Prostate gland (tissue), 2 donors: ENCODE results near the gene EVC. TPM values are rescaled to one million over a fixed set of nuclear protein-coding genes. Genes with fewer than 3 reads are reported as not detected.

ENCODE experiments used
- DNase-seq: peaks from one replicate; pipeline ENCODE4 v3.0.0-alpha.2; 2019; ENCODE audit warnings: low spot score
- H3K27ac ChIP-seq, 2 donors: fragments of 200-600 bp; sonication (generic); 2 replicates each; pipeline ENCODE4 v1.5.1; 2017 to 2019
- H3K27me3 ChIP-seq: fragments of 200-600 bp; sonication (generic); replicated peaks from 2 replicates; pipeline ENCODE4 v1.5.1; 2019; ENCODE audit not compliant: insufficient read depth
- H3K36me3 ChIP-seq, 2 donors: fragments of 200-600 bp; sonication (generic); 1 replicate in 1 of 2; 2 replicates in 1 of 2; pipeline versions ENCODE4 v1.5.1 to v1.8.1; 2017 to 2019
- H3K4me1 ChIP-seq: fragments of 200-600 bp; sonication (generic); replicated peaks from 2 replicates; pipeline ENCODE4 v1.5.1; 2019
- H3K4me3 ChIP-seq, 2 donors: fragments of 200-600 bp; sonication (generic); 2 replicates each; pipeline ENCODE4 v1.5.1; 2017 to 2019
- H3K9me3 ChIP-seq: fragments of 200-600 bp; sonication (generic); 2 replicates; pipeline ENCODE4 v1.5.1; 2017
- POLR2A ChIP-seq: fragments of 450-650 bp; IDR thresholded peaks from one replicate; pipeline ENCODE4 v1.6.1; 2016; ENCODE audit warnings: antibody characterized with exemption, mild to moderate bottlenecking
- POLR2AphosphoS5 ChIP-seq: sonication (generic); formaldehyde crosslinking; IDR thresholded peaks from one replicate; pipeline ENCODE4 v1.6.1; 2017; ENCODE audit warnings: antibody characterized with exemption
- WGBS: methylation state at CpG from one replicate; pipeline ENCODE4 v1.1.5; 2018; 5-methylcytosine and 5-hydroxymethylcytosine counted together
- intact Hi-C: fragments of 100-400 bp; cut with DNase I; formaldehyde crosslinking; loops from one replicate; pipeline ENCODE4 v1.14.2; 2022
- total RNA-seq, 2 donors: library from RNA; depleted of rRNA; stranded (reverse); fragments of >200 nt; gene quantifications; one replicate each; pipeline ENCODE4 v1.1.0, GENCODE V29; 2016
- TF ChIP-seq, protein P1 (sequence below), 4 experiments: fragments of 200-600 bp in 2 of 4; fragments of 450-650 bp in 2 of 4; sonication (generic) in 2 of 4; IDR thresholded peaks; 1 replicate in 3 of 4; 2 replicates in 1 of 4; pipeline ENCODE4 v1.5.1; 2016 to 2019; ENCODE audit warnings: antibody characterized with exemption in 4 of 4, mild to moderate bottlenecking in 2 of 4, moderate library complexity in 2 of 4

EVC gene
- total RNA-seq, 2 donors from 2014 or later = 49.0 to 55.7 TPM

DNA sequence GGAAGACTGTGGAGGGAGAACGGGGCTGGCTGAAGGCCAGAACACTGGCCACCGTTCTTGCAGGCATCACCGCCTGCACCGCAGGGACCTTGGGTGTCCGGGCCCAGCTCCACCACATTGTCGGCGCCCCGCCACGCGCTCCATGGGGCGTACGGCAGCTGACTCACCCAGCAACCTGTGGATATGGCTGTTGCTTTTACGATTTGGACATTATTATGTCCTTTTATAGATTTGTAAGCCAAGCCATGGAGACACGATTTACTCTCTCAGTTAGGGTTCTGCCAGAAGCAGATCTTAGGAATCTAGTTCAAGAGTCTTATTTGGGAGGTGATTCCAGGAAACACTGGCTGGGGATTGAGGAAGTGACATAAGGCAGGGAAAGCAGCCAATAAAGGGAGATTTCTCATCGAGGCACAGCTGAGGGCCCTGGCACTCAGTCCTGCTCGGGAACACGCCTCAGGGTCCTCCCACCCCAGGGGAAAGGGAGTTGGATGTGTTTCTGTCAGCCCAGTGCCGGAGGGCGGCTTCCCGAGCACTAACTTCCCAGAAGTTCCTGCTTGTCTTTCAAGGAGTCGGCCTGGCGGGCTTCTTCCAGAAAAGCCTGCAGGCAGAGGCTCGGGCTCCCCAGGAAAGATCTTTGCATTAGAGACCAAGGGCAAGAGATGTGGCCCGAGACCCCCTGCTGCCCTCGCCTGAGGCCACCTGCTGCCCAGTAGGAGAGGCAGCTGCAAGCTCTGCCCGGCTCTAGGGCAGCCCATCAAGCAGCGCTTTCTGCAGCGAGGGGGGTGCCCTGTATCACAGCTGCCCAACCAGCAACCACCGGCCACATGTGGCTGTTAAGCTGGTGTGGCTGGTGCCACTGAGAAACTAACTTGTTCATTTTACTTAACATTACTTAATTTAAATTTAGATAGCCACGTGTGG, 129.0 kb downstream of the EVC start:
- Histone ChIP-seq H3K36me3 (no peaks in the 10 kb centered on the region), H3K27me3 (no peaks in the 10 kb centered on the region), H3K4me3 (no peak overlapping the region), H3K9me3 (no peaks in the 10 kb centered on the region), H3K27ac (no peak overlapping the region), H3K4me1 (no peaks in the 10 kb centered on the region)
- 52% methylated on average over 29 of the region's 30 CpGs for whole genome bisulfite sequencing
- DNase-seq = no peak
- TF ChIP-seq POLR2AphosphoS5 = peak; percentile 23
- TF ChIP-seq POLR2A = no peak
- TF ChIP-seq, protein P1, sequence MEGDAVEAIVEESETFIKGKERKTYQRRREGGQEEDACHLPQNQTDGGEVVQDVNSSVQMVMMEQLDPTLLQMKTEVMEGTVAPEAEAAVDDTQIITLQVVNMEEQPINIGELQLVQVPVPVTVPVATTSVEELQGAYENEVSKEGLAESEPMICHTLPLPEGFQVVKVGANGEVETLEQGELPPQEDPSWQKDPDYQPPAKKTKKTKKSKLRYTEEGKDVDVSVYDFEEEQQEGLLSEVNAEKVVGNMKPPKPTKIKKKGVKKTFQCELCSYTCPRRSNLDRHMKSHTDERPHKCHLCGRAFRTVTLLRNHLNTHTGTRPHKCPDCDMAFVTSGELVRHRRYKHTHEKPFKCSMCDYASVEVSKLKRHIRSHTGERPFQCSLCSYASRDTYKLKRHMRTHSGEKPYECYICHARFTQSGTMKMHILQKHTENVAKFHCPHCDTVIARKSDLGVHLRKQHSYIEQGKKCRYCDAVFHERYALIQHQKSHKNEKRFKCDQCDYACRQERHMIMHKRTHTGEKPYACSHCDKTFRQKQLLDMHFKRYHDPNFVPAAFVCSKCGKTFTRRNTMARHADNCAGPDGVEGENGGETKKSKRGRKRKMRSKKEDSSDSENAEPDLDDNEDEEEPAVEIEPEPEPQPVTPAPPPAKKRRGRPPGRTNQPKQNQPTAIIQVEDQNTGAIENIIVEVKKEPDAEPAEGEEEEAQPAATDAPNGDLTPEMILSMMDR (IDR thresholded peaks at IDR 0.05) = no peak
- intact Hi-C loops = no loop called here

DNA sequence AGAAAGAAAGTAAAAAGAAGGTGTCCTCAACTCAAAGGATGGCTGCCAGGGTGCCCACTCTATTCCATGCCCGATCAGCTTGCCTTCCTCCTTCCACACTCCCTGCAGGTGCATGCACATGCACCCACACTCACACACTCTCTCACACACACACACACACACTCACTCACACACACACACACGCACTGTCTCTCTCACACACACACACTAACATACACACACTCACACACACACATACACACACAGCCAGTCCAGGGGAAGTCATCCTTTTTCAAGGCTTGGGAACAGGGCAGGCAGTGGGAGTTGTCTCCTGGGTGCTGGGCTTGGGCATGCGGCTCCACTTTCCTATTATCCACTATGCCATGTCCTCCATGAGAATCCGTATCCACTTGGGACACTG, 131.5 kb downstream of the EVC start:
- TF ChIP-seq POLR2AphosphoS5 = no peak
- no peak for TF ChIP-seq POLR2A
- TF ChIP-seq, protein P1 (IDR thresholded peaks at IDR 0.05) = no peak
- H3K4me1 ChIP-seq = no peaks in the 10 kb centered on the region
- no peak for DNase-seq
- intact Hi-C loops = no loop called here
- H3K36me3 ChIP-seq = no peaks in the 10 kb centered on the region
- no peak overlapping the region for H3K27ac ChIP-seq
- no peaks in the 10 kb centered on the region for H3K9me3 ChIP-seq
- H3K4me3 ChIP-seq = no peak overlapping the region
- WGBS = 78% methylated on average over 4 of the region's 4 CpGs
- no peaks in the 10 kb centered on the region for H3K27me3 ChIP-seq

DNA sequence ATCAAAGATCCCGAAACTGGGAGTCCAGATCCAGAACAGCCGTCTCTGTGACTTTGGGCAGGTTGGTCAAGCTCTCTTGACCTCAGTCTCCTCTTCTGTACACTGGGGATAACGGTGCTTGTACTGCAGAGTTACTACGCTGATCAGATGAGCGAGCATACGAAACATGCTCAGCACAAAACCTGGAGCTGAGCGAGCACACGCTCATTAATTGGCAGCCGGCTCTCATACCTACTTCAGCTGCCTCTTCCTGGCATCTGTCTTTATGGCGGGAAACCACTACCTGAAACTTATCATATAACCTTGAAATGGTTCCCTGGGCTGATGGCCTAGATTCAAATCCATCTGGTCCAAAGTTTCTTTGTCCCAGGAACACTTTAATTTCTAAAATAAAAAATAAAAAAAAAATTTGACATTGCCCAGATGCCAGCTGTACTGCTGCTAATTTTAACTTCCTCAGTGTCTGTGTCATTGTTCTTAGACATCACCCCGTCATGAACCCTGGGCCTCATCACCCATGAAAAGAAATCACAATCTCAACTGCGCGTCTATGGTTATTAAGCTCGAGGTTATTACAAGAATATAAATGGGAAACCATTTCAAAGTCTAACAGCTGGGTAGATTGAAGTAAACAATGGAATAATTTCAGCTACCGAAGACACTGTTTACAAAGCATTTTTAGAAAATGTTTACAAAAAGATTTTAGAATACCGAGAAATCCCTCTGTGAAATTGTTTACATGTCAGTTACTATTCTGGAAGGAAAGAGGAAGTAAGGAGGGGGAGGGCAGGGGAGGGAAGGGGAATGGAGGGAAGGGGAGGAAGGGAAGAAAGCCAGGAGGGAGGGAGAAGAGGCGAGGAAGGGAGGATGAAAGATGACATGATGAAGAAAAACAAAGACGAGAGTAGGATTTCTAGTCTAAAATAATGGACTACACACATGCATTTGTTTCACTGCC, 132.9 kb downstream of the EVC start:
- Histone ChIP-seq H3K27me3 (no peaks in the 10 kb centered on the region), H3K36me3 (no peaks in the 10 kb centered on the region), H3K9me3 (no peaks in the 10 kb centered on the region), H3K27ac (no peak overlapping the region), H3K4me1 (no peaks in the 10 kb centered on the region), H3K4me3 (no peak overlapping the region)
- WGBS = 66% methylated on average over 18 of the region's 18 CpGs
- TF ChIP-seq, protein P1 (IDR thresholded peaks at IDR 0.05) = no peak
- no peak for TF ChIP-seq POLR2AphosphoS5
- no peak for DNase-seq
- intact Hi-C loops = no loop called here

DNA sequence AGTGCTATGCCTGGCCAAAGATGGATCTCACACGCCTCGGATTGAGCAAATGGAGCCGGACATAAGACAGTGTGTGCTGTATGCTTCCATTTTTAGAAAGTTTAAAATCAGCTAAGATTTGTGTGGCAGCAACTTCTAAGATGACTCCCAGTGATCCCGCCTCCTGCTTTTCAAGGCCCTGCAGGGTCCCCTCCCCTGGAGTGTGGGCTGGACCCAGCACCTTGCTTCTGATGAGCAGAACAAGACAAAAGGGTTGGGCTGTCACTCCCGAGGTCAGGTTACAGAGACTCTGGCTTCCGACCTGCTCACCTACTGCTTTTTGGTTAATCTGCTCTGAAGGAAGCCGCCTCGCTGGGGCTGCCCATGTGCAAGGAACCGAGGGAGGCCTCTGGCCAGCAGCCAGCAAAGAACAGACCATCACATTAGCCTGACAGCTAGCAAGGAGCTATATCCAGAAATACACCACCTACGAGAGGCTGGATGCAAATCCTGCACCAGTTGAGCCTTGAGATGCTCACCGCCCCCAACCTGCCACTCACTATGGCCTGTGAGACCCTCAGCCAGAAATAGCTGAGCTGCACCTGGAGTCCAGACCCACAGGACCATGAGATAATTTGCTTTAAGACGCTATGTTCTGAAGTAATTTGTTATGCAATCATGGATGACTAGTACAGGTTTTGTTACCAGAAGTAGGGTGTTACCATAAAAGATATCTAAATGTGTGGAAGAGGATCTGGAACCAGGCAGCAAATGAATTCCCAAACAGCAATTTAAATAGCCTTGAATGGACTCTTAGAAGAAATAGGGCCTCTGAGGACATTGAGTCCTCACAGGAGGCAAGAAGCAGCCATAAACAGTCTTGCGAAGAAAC, 134.3 kb downstream of the EVC start:
- TF ChIP-seq POLR2AphosphoS5 = no peak
- TF ChIP-seq, protein P1 (IDR thresholded peaks at IDR 0.05) = no peak
- no peak for TF ChIP-seq POLR2A
- DNase-seq = no peak
- no peaks in the 10 kb centered on the region for H3K27me3 ChIP-seq
- H3K4me3 ChIP-seq = no peak overlapping the region
- H3K4me1 ChIP-seq = no peaks in the 10 kb centered on the region
- no peaks in the 10 kb centered on the region for H3K36me3 ChIP-seq
- no peaks in the 10 kb centered on the region for H3K9me3 ChIP-seq
- 58% methylated on average over 13 of the region's 13 CpGs for whole genome bisulfite sequencing
- intact Hi-C loops = no loop called here
- H3K27ac ChIP-seq = no peak overlapping the region
